PFSK-1 (cell line): Measurements from ENCODE around the gene CTNNA3.

Experiments used
- FOXP2 ChIP-seq: optimal IDR thresholded peaks from 2 replicates; pipeline ENCODE3; 2011; ENCODE audit warnings: borderline replicate concordance, control low read depth, inconsistent platforms; ENCODE audit not compliant: insufficient read depth; ENCODE audit errors: extremely low read length, extremely low read depth
- POLR2AphosphoS5 ChIP-seq: IDR thresholded peaks from 2 replicates; pipeline ENCODE4 v1.6.1; 2012; ENCODE audit warnings: low read depth, mild to moderate bottlenecking, control low read depth, low read length, moderate library complexity
- SIN3A ChIP-seq: IDR thresholded peaks from 2 replicates; pipeline ENCODE4 v1.6.1; 2012; ENCODE audit warnings: mild to moderate bottlenecking, low read length, moderate library complexity, borderline replicate concordance; ENCODE audit not compliant: insufficient read depth
- TAF1 ChIP-seq: IDR thresholded peaks from 2 replicates; pipeline ENCODE4 v1.6.1; 2012; ENCODE audit warnings: low read length, control low read depth, borderline replicate concordance; ENCODE audit not compliant: insufficient read depth
- TF ChIP-seq, protein P1 (sequence below), 2 experiments: IDR thresholded peaks; 2 replicates each; pipeline versions ENCODE4 v1.6.1 to v1.8.0; 2011 to 2012; ENCODE audit warnings: low read depth in 2 of 2, low read length in 2 of 2, control low read depth in 1 of 2, inconsistent platforms in 1 of 2, mild to moderate bottlenecking in 1 of 2, moderate library complexity in 1 of 2; ENCODE audit not compliant: insufficient read depth in 1 of 2

Gene CTNNA3

GRCh38 chr10:66167816-66168215, 1528.2 kb downstream of the CTNNA3 start:
- TF ChIP-seq, protein P1, sequence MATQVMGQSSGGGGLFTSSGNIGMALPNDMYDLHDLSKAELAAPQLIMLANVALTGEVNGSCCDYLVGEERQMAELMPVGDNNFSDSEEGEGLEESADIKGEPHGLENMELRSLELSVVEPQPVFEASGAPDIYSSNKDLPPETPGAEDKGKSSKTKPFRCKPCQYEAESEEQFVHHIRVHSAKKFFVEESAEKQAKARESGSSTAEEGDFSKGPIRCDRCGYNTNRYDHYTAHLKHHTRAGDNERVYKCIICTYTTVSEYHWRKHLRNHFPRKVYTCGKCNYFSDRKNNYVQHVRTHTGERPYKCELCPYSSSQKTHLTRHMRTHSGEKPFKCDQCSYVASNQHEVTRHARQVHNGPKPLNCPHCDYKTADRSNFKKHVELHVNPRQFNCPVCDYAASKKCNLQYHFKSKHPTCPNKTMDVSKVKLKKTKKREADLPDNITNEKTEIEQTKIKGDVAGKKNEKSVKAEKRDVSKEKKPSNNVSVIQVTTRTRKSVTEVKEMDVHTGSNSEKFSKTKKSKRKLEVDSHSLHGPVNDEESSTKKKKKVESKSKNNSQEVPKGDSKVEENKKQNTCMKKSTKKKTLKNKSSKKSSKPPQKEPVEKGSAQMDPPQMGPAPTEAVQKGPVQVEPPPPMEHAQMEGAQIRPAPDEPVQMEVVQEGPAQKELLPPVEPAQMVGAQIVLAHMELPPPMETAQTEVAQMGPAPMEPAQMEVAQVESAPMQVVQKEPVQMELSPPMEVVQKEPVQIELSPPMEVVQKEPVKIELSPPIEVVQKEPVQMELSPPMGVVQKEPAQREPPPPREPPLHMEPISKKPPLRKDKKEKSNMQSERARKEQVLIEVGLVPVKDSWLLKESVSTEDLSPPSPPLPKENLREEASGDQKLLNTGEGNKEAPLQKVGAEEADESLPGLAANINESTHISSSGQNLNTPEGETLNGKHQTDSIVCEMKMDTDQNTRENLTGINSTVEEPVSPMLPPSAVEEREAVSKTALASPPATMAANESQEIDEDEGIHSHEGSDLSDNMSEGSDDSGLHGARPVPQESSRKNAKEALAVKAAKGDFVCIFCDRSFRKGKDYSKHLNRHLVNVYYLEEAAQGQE (IDR thresholded peaks at IDR 0.05; ENCODE audit: insufficient read depth in 1 of 2, low read depth in 2 of 2, low read length in 2 of 2), result no peak
- TF ChIP-seq POLR2AphosphoS5, result no peak
- TF ChIP-seq TAF1, result no peak
- no peak for TF ChIP-seq SIN3A
- TF ChIP-seq FOXP2, result no peak

DNA sequence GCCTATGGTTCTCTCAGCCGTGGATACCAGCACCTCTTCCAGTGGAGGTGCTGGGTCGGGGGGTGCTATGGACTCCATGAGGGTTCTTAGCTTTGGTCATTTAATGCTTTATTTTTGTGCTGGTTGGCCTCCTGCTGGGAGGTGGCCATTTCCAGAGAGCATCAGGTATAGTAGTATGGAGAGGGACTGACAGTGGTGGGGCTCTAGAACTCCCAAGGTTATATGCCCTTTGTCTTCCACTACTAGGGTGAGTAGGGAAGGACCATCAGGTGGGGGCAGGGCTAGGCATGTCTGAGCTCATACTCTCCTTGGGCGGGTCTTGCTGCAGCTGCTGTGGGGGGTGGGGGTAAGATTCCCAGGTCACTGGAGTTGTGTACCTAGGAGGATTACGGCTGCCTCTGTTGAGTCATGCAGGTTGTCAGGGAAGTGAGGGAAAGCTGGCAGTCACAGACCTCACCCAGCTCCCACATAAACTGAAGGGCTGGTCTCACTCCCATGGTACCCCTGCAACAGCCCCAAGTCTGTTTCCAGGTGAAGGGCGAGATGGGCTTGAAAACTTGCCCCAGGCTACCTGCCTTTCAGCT, 1533.3 kb downstream of the CTNNA3 start:
- TF ChIP-seq POLR2AphosphoS5 (no peak), FOXP2 (no peak), TAF1 (no peak), SIN3A (no peak)
- TF ChIP-seq, protein P1 (IDR thresholded peaks at IDR 0.05; ENCODE audit: insufficient read depth in 1 of 2, low read depth in 2 of 2, low read length in 2 of 2), result no peak

- no peak for TF ChIP-seq FOXP2
- no peak for TF ChIP-seq TAF1
- no peak for TF ChIP-seq SIN3A
- TF ChIP-seq, protein P1 (IDR thresholded peaks at IDR 0.05; ENCODE audit: insufficient read depth in 1 of 2, low read depth in 2 of 2, low read length in 2 of 2), result no peak
- no peak for TF ChIP-seq POLR2AphosphoS5
These were observed 1544.6 kb downstream of the CTNNA3 start for GRCh38 chr10:66151346-66151745.

GRCh38 chr10:66148312-66148711, 1547.7 kb downstream of the CTNNA3 start:
- TF ChIP-seq, protein P1 (IDR thresholded peaks at IDR 0.05; ENCODE audit: insufficient read depth in 1 of 2, low read depth in 2 of 2, low read length in 2 of 2), result no peak
- TF ChIP-seq POLR2AphosphoS5, result no peak
- no peak for TF ChIP-seq TAF1
- no peak for TF ChIP-seq FOXP2
- TF ChIP-seq SIN3A, result no peak

DNA sequence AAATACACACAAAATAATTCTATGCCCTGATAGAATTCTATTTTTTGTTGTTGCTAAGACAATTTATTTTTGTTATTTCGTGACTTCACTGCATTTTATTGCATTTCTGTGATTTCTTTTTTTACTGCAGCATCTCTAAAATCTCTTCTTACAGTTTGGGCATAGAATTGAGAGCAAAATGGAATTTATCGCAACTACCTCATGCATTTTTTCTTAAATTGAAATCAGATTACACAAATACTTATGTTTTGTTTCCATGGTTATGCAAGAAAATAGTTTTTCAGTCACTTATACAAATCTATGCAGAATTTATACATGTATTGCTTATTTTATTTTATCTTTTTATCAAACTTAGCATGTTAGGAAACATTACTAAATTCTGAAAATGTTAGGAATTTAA, 1552.0 kb downstream of the CTNNA3 start:
- TF ChIP-seq, protein P1 (IDR thresholded peaks at IDR 0.05; ENCODE audit: insufficient read depth in 1 of 2, low read depth in 2 of 2, low read length in 2 of 2), result no peak
- TF ChIP-seq TAF1 (no peak), FOXP2 (no peak), SIN3A (no peak)
